HepG2 (cell line): ENCODE data around the gene ANKRD53. TPM values are rescaled to one million over a fixed set of nuclear protein-coding genes. Genes with fewer than 3 reads are reported as not detected.
A peak's percentile ranks its signal among the peaks of the same experiment; 100 is the strongest.

Experiments
- CBFB ChIP-seq: sonication (generic); formaldehyde crosslinking; IDR thresholded peaks from 2 replicates; pipeline ENCODE4 v1.4.0; 2020; ENCODE audit warnings: missing genetic modification reagents
- E2F2 ChIP-seq: sonication (generic); formaldehyde crosslinking; IDR thresholded peaks from 2 replicates; pipeline ENCODE4 v1.4.0; 2020; ENCODE audit warnings: missing genetic modification reagents, borderline replicate concordance
- ETV5 ChIP-seq: IDR thresholded peaks from 2 replicates; pipeline ENCODE4 v1.6.1; 2018; ENCODE audit warnings: missing biosample characterization, missing genetic modification reagents, inconsistent platforms, borderline replicate concordance
- IRF9 ChIP-seq: sonication (generic); formaldehyde crosslinking; IDR thresholded peaks from 2 replicates; pipeline ENCODE4 v1.8.0; 2022; ENCODE audit warnings: missing genetic modification reagents, mild to moderate bottlenecking, borderline replicate concordance
- MLXIP ChIP-seq: sonication (generic); formaldehyde crosslinking; IDR thresholded peaks from 2 replicates; pipeline ENCODE4 v1.9.0; 2021; ENCODE audit warnings: missing genetic modification reagents, borderline replicate concordance
- NR2F6 ChIP-seq, 2 experiments: IDR thresholded peaks; 2 replicates each; pipeline ENCODE4 v1.6.1; 2016; ENCODE audit warnings: antibody characterized with exemption in 1 of 2, mild to moderate bottlenecking in 1 of 2
- PAXIP1 ChIP-seq: sonication (generic); formaldehyde crosslinking; conservative IDR thresholded peaks from 2 replicates; pipeline ENCODE4 v1.4.0; 2020; ENCODE audit warnings: mild to moderate bottlenecking, missing genetic modification reagents, moderate library complexity
- POLR2G ChIP-seq: fragments of 200-400 bp; formaldehyde crosslinking; IDR thresholded peaks from 2 replicates; pipeline ENCODE4 v1.6.1; 2018; ENCODE audit warnings: mild to moderate bottlenecking, low read depth, low read length, moderate library complexity
- SMAD3 ChIP-seq: sonication (generic); formaldehyde crosslinking; IDR thresholded peaks from 2 replicates; pipeline ENCODE4 v1.4.0; 2020; ENCODE audit warnings: missing genetic modification reagents
- SOX5 ChIP-seq: IDR thresholded peaks from 2 replicates; pipeline ENCODE4 v1.6.1; 2016; ENCODE audit warnings: borderline replicate concordance
- SPEN ChIP-seq: sonication (generic); formaldehyde crosslinking; IDR thresholded peaks from 2 replicates; pipeline ENCODE4 v1.5.1; 2020; ENCODE audit warnings: low read depth, mild to moderate bottlenecking, missing genetic modification reagents
- SRF ChIP-seq: IDR thresholded peaks from 2 replicates; pipeline ENCODE4 v1.6.1; 2011; ENCODE audit warnings: mild to moderate bottlenecking, low read depth, low read length, moderate library complexity
- SRY ChIP-seq: sonication (generic); formaldehyde crosslinking; IDR thresholded peaks from 2 replicates; pipeline ENCODE4 v1.8.0; 2022; ENCODE audit warnings: mild to moderate bottlenecking, missing genetic modification reagents
- TAF1 ChIP-seq: sonication (generic); formaldehyde crosslinking; IDR thresholded peaks from 2 replicates; pipeline ENCODE4 v1.4.0; 2020; ENCODE audit warnings: missing genetic modification reagents
- TFDP2 ChIP-seq: sonication (generic); formaldehyde crosslinking; IDR thresholded peaks from 2 replicates; pipeline ENCODE4 v1.4.0; 2020; ENCODE audit warnings: missing genetic modification reagents
- ZNF10 ChIP-seq: sonication (generic); formaldehyde crosslinking; IDR thresholded peaks from 2 replicates; pipeline ENCODE4 v1.4.0; 2020; ENCODE audit warnings: mild to moderate bottlenecking, low read depth, missing genetic modification reagents, borderline replicate concordance
- ZNF543 ChIP-seq: sonication (generic); formaldehyde crosslinking; IDR thresholded peaks from 2 replicates; pipeline ENCODE4 v1.4.0; 2020; ENCODE audit warnings: mild to moderate bottlenecking, missing genetic modification reagents
- ZNF749 ChIP-seq: sonication (generic); formaldehyde crosslinking; IDR thresholded peaks from 2 replicates; pipeline ENCODE4 v1.8.0; 2022; ENCODE audit warnings: mild to moderate bottlenecking, missing genetic modification reagents, moderate library complexity, borderline replicate concordance
- polyA plus RNA-seq, 8 experiments: library from polyadenylated mRNA; depleted of rRNA in 3 of 8; stranded (reverse) in 7 of 8; unstranded in 1 of 8; fragments of >200 nt; fragmentation: Illumina TruSeq in 4 of 8; extraction: Trizol in 4 of 8; gene quantifications; 2 replicates each; pipeline versions ENCODE4 v1.2.1 to v1.2.3, GENCODE V29; 2011 to 2016; ENCODE audit warnings: low read depth in 4 of 8, missing spikeins in 1 of 8, mixed read lengths in 1 of 8; ENCODE audit not compliant: insufficient read depth in 1 of 8
- total RNA-seq, 5 experiments: library from RNA; depleted of rRNA; stranded (reverse); fragments of >200 nt; fragmentation: Illumina TruSeq; extraction: Trizol; gene quantifications; 2 replicates each; pipeline ENCODE4 v1.2.3, GENCODE V29; 2016; ENCODE audit warnings: low read depth in 1 of 5

Gene ANKRD53
- total and polyA plus RNA-seq, 2 of the 13 experiments (the other 11 are each of a cell fraction or from before 2014, with no cell fraction given) = 0.15 TPM; not detected in 1

- TF ChIP-seq SPEN (CRISPR knock-in tag) (no peak; the same call in 1 of the 2 replicates), ZNF543 (CRISPR knock-in tag) (peak; percentile 40; the same call in 1 of the 2 replicates), TFDP2 (CRISPR knock-in tag) (no peak; the same call in 1 of the 2 replicates), SRF (peak; percentile 49; the same call in 1 of the 2 replicates), ETV5 (CRISPR knock-in tag) (peak; percentile 97), CBFB (CRISPR knock-in tag) (peak; percentile 30; the same call in 1 of the 2 replicates), SRY (CRISPR knock-in tag) (0 out of 2 replicates have a peak, but pooled peaks have one; percentile 66), SOX5 (peak; percentile 28; the same call in 1 of the 2 replicates), IRF9 (CRISPR knock-in tag) (no peak), NR2F6 (IDR thresholded peaks at IDR 0.05) (no peak), NR2F6 (CRISPR knock-in tag; IDR thresholded peaks at IDR 0.05) (peak; percentile 38; the same call in 1 of the 2 replicates), SMAD3 (CRISPR knock-in tag) (peak; percentile 90), MLXIP (no peak), ZNF10 (CRISPR knock-in tag) (no peak), POLR2G (peak; percentile 75), PAXIP1 (peak; percentile 41), E2F2 (CRISPR knock-in tag) (peak; percentile 69; the same call in 1 of the 2 replicates), TAF1 (CRISPR knock-in tag) (peak; percentile 64; the same call in 1 of the 2 replicates), ZNF749 (CRISPR knock-in tag) (no peak)
Observed at GRCh38 chr2:71000780-71001591, 22.6 kb downstream of the ANKRD53 start (continued).
